LNCAP (cell line): ENCODE measurements around the gene MYOM3.

Source experiments
- CTCF ChIP-seq: fragments of 450-650 bp; IDR thresholded peaks from 2 replicates; pipeline ENCODE4 v1.5.1; 2017; ENCODE audit warnings: mild to moderate bottlenecking

MYOM3 gene

DNA sequence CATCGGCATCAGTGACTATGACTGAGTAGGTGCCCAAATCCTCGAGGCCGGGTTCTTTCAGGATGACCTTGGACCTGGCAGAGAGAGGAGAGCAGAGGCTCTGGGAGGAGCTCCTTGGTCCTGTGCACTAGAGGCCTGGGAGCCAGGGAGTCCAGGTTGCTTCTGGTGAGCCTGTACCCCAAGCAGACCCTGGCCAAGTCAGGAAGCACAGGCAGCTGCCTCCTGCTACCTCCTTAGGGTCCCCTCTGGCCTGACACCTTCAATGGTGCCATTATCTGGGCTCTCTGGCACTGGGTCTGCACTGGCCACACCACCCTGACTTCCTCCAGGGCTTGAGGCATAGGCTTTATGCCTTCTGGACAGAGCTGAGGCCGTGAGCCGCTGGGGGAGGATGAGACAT, 37.7 kb downstream of the MYOM3 start:
- TF ChIP-seq CTCF: no peak

DNA sequence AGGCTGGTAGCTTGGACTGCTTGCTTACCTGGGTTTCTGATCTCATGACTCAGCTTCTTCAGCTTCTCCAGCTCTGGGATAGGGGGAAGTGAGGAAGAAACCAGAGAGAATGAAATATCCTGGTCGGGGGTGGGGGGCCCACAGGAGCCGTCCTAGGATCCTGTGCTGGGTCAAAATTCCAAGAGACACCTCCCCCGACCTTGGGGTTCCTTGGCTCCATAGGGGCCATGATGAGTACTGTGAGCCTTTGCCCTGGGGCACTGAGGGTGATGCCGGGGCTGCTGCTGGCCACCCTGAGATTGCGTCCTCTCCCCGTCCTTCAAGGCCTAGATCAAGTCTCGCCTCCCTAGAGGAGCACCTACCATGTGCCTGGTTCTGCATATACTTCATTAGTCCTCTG, 40.0 kb downstream of the MYOM3 start:
- TF ChIP-seq CTCF: no peak

DNA sequence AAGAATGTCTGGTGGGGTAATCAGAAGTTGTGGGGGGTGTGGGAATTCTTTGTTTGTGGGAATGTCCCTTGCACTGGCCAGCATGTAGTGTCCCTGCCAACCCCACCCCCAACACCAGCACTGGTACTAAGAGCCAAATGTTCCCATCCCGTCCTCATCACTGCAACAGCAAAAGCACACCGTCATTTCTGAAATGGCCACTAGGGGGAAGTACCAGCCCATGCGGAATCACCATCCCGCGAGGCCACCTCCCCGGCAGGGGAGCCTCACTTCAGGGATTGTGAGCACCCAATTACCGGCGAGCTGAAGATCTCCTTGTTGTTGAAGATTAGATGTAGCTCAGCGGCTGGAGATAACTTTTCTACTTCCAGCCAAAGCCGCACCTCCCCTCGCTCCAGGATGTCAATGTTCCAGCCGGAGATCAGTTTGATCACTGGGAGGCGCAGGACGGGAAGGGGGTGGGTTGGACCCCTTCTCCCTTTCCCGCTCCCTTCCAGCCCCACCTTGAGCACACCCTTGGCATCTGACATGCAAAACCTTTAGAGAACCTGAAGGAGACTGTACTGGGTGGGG, 41.0 kb downstream of the MYOM3 start:
- peak; percentile 66 for TF ChIP-seq CTCF

DNA sequence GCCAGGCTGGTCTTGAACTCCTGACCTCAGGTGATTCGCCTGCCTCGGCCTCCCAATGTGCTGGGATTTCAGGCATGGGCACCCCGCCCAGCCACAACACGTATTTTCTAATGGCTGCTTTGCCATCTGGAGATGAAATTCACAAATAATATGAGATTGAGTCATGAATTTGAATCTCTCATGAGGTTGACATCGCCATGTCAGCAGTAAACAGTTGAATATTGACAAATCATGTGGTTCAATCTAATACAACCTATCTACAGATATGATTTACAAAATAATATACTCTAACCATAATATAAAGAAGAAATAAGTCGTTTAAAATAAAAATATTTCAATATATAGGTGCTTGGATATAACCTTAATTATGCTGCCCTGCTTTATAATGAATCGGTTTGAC, 42.1 kb downstream of the MYOM3 start:
- no peak for TF ChIP-seq CTCF

DNA sequence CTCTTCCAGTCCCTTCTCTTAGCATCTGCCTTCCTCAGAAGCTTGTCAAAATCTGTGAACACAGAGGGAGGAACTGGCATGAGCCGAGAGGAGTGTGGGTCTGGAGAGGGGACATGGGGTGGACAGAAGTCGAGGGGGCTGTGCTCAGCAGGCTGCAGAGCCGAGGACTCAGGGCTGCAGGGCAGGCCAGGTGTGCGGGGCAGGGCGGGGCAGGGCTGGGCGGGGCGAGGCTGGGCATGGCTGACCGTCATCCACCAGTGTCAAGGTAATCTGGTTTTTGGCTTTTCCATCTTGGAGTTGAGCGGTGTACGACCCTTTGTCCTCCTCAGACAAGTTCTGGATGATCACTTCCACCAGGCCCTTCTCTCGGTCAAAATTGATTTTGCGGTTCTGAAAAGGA, 44.0 kb downstream of the MYOM3 start:
- no peak for TF ChIP-seq CTCF

DNA sequence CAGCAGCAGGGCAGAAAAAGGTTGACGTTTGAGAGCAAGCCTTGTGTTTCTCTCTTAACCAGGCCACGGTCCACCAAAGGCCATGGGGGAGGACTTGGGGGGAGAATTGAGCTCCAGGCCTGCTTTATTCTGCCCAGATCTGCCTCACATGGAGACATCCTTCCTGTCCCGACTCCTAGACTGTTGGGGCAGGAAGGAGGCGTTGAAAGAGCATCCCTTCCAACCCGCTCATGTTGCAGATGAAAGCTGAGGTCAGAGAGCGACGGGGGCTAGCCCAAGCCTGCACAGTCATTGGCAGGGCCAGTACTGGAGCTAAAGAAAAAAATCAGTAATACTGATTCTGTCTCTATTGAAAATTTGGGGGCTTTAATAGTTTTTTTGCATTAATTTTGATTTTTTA, 46.6 kb downstream of the MYOM3 start:
- TF ChIP-seq CTCF: no peak

DNA sequence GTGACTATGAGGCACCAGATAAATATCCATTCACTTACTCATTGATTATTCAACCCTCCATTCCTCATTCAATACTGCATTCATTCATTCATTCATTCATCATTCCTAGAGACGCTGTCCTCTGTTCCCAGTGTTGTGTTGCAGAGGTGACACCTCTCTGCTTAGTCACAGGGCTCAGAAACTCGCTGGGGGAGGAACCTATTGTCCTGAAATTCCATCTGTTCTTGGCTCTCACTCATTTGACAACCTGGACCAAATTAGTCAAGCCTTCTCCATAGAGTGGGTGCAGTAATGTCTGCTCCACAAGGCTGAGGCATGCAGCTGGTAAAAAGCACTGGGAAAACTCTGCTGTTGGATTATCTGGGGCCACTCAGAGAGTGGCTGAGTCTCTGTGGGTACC, 49.7 kb downstream of the MYOM3 start:
- no peak for TF ChIP-seq CTCF

- no peak for TF ChIP-seq CTCF
Measured at GRCh38 chr1:24060482-24060881, 51.5 kb downstream of the MYOM3 start.
